NCI-H2171 treated with DMSO at 0.1 percent for 48 hours (cell line): ENCODE results near the gene AFG3L2.

ENCODE experiments used
- DNase-seq: peaks from one replicate; lab custom pipeline; 2025; lab: John Stamatoyannopoulos, UW

AFG3L2 gene

DNA sequence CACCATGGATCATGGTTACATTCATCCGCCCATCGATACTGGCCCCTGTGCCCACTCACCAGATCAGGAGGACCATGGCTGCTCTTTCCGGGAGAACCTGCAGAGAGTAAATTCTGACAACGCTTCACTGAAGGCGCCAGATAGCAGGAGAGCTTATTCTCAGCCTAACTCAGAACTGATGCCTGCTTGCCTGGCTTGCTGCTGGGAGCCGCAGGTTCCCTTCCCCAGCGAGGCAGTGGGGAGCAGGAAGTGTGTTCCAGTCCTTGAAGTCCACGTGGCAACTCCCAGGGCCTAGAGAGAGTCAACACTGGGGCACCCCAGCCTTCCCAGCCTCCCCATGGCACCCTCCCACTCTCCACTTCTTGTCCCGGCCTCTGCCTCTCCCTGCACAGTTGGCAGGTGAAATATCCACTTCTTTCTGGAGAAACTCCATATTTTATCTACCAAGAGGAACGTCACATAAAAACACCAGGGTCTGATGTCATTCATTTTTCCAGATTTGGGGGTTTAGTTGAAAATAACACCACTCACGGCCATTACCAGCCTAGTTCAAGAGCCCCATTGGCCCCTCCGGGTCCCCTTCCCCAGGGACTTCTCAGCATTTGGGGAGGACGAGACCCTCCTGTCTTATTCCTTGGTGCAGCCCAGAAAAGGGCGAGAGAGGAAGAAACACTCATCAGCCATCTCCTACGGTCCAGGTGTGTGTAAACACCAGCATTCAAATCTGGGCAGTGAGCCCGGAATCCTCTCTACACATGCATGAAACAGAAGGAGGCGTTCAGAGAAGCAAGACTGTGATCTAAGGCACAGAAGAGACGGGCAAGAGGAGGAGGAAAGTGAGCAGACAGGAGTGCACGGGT is 72.4 kb downstream of the AFG3L2 start:
- DNase-seq: peak; percentile 88

- no peak for DNase-seq
These were observed 74.5 kb downstream of the AFG3L2 start for GRCh38 chr18:12302391-12303147.

DNA sequence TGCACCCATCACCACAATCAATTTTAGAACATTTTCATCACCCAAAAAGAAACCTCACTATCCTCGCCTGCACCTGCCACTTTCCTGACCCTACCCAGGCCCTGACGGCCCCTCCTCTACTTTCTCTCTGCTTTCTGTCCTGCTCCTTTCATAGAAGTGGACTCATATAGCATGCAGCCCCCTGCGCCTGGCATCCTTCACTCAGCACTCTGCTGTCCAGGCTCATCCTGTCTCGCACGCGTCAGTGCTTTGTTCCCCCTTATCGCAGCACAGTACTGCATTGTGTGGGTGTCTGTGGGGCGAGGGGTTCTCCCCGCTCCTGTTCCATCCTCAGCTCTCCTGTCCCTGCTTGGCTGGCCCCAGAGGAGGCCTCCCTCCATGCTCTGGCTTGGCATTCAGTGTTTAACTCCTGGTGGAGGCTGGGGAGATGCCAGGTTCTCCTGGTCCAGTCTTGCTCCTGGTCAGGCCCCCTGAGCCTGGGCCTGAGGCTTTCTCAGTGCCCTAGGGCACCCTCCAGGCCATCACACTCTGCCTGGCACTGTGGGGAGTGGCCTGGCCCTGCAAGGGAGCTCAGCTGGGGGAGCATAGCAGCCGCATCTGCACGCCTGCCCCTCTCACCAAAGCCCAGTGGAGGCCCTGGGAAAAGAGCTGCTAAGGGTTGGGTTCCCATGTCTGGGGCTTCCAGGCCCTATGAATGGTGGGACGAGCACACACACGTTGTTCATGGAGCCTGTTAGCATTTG is 75.6 kb downstream of the AFG3L2 start:
- no peak for DNase-seq

- no peak for DNase-seq
These were observed 77.2 kb downstream of the AFG3L2 start for GRCh38 chr18:12299862-12300261.

DNA sequence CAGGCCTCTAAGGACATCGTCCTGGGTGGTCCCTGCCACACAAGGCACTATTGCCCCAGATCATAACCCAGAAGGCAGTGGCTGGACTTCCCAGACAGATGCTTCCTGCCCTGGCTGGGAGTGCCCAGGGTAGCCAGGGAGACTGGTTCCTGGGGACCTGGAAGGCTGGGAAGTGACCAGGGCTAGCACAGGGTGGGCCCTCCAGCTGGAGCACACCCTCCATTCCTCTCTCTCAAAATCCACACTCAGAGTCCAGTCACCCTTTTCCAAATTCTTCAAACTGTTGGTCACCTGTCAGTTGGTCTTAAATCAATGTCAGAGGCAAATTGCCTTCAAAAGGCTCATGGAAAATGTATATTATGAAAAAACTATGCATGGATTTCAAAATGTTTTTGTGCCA is 80.6 kb downstream of the AFG3L2 start:
- DNase-seq: no peak

GRCh38 chr18:12296087-12296403 is 81.0 kb downstream of the AFG3L2 start:
- DNase-seq: no peak

DNA sequence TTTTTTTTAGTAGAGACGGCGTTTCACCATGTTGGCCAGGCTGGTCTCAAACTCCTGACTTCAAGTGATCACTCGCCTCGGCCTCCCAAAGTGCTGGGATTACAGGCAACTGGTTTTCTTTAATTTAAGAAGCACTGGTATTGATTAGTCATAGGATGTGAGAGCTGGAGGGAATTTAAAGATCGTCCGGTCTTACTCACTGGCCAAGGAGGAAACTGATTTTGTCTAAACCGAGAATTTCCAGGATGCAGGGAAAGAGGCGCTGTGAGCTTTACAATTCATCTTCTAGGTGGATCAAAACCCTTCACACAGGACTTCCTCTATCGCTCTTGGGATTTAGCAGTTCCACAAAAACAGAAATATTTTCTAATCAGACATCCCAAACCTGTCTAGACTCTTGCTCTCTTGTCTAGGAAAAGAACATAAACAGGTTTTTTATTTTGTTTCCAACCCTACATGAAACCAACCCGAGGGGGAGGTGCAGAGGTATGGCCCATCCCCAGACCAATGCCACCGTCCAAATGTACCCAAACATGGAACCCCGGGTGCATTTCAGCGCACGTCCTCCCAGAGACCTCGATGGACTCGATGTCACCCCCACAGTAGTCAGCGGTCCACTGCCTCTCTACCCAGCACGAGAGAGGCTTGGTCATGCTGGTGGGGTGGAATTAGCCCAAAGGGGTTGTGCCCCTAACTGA is 81.5 kb downstream of the AFG3L2 start:
- no peak for DNase-seq

- no peak for DNase-seq
These were observed 83.2 kb downstream of the AFG3L2 start for GRCh38 chr18:12293831-12294230.

- no peak for DNase-seq
These were observed 85.3 kb downstream of the AFG3L2 start for GRCh38 chr18:12291690-12292089.

DNA sequence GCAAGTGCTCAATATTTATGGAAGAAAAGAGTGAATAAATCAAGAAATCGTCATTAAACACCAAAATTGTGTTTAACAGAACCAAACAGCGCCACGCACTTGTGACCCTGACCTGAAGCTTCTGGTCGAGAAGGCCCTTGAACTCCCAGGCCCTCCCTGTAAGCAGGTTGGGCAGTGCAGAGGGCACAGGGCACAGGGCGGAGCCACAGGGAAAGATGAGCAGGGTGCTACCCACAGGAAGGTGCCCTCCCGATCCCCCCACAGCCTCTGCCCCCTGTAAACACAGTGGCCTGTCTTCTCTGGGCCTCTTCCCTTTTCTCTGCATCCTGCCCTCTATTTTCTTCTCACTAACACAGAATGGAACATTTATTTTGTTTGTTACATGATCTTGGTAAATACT is 85.9 kb downstream of the AFG3L2 start:
- DNase-seq: no peak

- DNase-seq: no peak
These were observed 86.9 kb downstream of the AFG3L2 start for GRCh38 chr18:12290086-12290485.

DNA sequence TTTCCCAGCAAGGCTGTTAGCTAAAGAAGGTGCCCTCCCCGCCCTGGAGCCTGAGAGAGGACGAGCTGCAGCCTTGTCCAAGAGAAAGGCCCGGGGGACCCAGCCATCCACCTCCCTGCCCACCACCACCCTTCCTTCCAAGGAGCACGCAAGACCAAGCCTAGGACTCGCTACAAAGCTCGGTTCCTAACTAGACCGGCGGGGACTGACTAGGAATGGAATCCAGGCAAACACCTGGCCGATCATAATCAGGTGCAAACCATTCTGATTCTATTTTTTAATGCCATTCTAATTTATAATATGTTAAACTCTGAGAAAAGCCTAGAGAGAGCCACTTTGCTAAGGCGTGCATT is 88.6 kb downstream of the AFG3L2 start:
- no peak for DNase-seq

- peak; percentile 18 for DNase-seq
These were observed 89.2 kb downstream of the AFG3L2 start for GRCh38 chr18:12287684-12288402.

DNA sequence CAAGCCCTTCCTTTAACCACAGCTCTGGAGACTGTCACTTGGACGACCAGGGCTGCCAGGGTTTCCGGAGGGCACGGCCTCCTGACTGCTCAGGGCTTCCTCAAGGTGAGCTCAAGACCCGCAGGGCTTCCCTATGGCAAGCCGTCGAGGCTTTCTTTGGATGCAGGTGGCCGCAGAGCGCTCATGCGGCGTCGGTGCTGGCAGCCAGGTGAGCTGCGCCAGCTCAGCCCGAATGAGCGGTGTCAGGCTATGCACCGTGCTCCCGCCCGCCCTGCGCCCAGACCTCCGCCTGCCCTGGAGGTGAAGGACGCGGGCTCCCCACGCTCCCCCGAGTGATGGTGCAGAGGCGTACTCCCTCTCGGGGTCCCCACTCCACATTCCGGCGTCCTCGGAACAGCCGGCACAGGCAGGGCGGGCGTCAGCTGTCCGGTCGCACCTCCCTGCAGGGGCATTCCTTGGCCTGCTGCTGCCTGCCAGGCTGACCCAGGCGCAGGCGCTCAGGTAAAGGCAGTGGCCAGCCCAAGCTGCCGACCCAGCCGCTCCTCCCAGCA is 89.8 kb downstream of the AFG3L2 start:
- no peak for DNase-seq

DNA sequence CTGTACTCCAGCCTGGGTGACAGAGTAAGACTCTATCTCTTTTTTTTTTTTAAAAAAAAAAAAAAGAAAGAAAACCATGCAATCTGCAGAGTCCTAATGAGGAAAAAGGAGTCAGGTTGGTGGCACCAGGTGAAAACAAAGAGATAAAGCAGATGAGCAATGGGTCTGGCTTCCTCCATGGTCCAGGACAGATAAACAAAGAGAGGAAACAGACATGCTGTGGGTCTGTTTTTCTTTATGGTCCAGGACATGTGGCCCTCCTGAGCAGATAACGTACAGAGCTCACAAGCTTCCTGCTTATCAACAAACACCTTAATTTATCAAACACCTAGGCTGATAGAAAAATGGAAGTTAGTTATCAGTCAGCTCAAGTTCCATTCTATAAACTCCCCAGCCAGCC is 93.4 kb downstream of the AFG3L2 start:
- DNase-seq: no peak

DNA sequence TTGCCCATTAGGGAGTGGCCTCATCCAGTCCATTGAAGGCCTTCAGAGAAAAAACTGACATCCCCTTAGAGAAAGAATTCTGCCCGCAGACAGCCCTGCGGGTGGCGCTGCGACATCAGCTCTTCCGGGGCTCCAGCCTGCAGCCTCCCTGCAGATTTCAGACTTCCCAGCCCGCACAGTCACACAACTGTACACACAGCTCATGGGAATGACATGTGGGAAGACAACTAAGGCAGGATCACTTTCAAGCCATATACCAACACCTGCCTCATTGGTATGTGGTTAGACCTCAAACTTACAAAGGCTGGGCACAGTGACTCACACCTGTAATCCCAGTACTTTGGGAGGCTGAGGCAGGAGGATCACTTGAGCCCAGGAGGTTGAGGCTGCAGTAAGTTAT is 93.8 kb downstream of the AFG3L2 start:
- no peak for DNase-seq

DNA sequence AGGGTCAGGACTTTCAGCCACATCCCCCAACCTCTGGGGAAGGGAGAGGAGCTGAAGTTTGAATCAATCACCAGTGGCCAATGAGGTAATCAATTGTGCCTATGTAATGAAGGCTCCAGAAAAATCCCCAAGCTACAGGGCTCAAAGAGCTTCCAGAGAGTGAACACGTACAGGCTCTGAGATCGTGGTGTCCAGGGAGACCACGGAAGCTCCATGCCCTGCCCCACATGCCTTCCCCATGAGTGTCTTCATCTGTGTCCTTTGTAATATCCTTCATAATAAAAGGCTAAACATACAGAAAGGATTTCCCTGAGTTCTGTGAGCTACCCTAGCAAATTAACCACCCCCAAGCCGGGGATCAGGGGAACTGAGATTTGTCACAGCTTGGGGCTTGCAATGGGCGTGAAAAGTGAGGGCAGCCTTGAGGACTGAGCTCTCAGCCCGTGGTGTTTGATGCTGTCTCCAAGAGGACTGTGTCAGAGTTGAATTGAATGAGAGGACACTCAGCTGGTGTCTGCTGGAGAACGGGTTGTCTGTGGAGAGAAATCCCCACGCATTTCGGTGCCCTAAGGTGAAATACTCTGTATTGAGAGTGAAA is 94.5 kb downstream of the AFG3L2 start:
- no peak for DNase-seq

- no peak for DNase-seq
These were observed 95.2 kb downstream of the AFG3L2 start for GRCh38 chr18:12281861-12282260.

DNA sequence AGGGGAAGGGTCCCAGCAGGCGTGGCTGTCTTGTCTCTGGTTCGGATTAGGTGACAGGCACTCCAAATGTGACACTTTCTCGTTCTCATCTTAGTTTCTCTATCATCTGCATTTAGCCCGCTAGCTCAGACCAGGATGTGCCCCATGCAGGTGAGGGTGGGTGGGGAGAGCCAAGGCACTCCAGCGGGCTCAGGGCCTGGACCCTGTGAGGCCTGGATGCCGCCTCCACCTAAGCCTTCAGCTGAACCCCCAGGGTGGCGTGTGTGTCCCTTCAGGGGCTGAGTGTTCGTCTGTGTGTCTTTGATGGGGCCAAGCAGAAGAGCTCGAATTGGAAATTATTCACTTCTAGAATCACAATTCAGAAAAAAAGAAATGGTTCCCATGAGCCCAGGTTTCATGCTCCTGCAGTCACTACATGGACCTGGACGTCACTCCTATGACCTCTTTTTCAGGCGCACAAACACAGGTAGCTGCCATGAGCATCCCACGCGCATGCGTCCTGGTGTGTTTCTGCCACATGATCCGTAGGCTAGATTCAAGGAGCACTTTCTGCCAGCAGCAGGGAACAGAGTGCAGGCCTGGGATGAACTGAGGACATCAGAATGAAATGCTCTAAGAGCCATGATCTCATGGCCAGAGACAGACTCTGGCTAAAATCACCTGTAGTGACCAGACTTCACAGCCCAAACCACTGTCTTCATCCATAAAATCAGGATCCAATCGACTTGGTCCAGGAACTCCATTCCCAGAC is 97.1 kb downstream of the AFG3L2 start:
- DNase-seq: no peak
